LNCAP (cell line): ENCODE results near the gene MRPL53.

Experiments
- CTCF ChIP-seq: fragments of 450-650 bp; IDR thresholded peaks from 2 replicates; pipeline ENCODE4 v1.5.1; 2017; ENCODE audit warnings: mild to moderate bottlenecking

The MRPL53 gene

GRCh38 chr2:74512744-74513604 lies 40.5 kb upstream of the MRPL53 start:
- no peak for TF ChIP-seq CTCF

- TF ChIP-seq CTCF, result no peak
Observed at GRCh38 chr2:74511104-74511989, 38.9 kb upstream of the MRPL53 start.

GRCh38 chr2:74510272-74510671 lies 37.8 kb upstream of the MRPL53 start:
- TF ChIP-seq CTCF, result no peak

GRCh38 chr2:74507926-74508520 lies 35.5 kb upstream of the MRPL53 start:
- no peak for TF ChIP-seq CTCF

- no peak for TF ChIP-seq CTCF
Observed at GRCh38 chr2:74507145-74507925, 34.9 kb upstream of the MRPL53 start, which contains the start of gene PCGF1. PCGF1 (minus strand) TSS chr2:74507695; CDS start chr2:74507668, 27 bp downstream.

- TF ChIP-seq CTCF, result no peak
Observed at GRCh38 chr2:74505448-74506246, 33.2 kb upstream of the MRPL53 start.
